Left ventricle myocardium inferior (tissue), 1 donor: ENCODE results near the gene HIGD2A. TPM values are rescaled to one million over a fixed set of nuclear protein-coding genes. Genes with fewer than 3 reads are reported as not detected.
A peak's percentile ranks its signal among the peaks of the same experiment; 100 is the strongest.
"Not testable (repeated sequence)": the region's sequence is repeated elsewhere in the genome, so short reads cannot be mapped to it uniquely, and the experiment has no call there.

ENCODE experiments used
- DNase-seq: peaks from one replicate; pipeline ENCODE4 v3.0.0-alpha.2; 2020
- H3K27ac ChIP-seq: fragments of 200-600 bp; replicated peaks from 2 replicates; pipeline ENCODE4 v1.8.0; 2021
- H3K27me3 ChIP-seq: fragments of 200-600 bp; 2 replicates; pipeline ENCODE4 v1.8.0; 2021; ENCODE audit warnings: low read depth
- H3K36me3 ChIP-seq: fragments of 200-600 bp; 2 replicates; pipeline ENCODE4 v1.8.0; 2021
- H3K4me1 ChIP-seq: fragments of 200-600 bp; 2 replicates; pipeline ENCODE4 v1.8.0; 2021
- H3K4me3 ChIP-seq: fragments of 200-600 bp; 2 replicates; pipeline ENCODE4 v1.8.0; 2021; ENCODE audit warnings: mild to moderate bottlenecking, moderate library complexity
- H3K9me3 ChIP-seq: fragments of 200-600 bp; replicated peaks from 2 replicates; pipeline ENCODE4 v1.8.0; 2021
- intact Hi-C: fragments of 100-400 bp; cut with micrococcal nuclease; formaldehyde crosslinking; loops from one replicate; pipeline ENCODE4 v1.11.0; 2022
- total RNA-seq: library from RNA; stranded (reverse); fragmentation: NEBNext Ultra II Directional; extraction: Animal tissue kit (Norgen Biotek cat#: 25700); gene quantifications from one replicate; pipeline ENCODE4 v1.2.1, GENCODE V29; 2021
- TF ChIP-seq, protein P1 (sequence below): fragments of 200-600 bp; IDR thresholded peaks from 2 replicates; pipeline ENCODE4 v1.8.0; 2021; ENCODE audit warnings: antibody characterized with exemption, mild to moderate bottlenecking, borderline replicate concordance
- donor health status: DM: no; HTN: yes; CAD: no; lungs with severe emphysema.

HIGD2A gene
- total RNA-seq, 1 donor from 2014 or later = 217 TPM

DNA sequence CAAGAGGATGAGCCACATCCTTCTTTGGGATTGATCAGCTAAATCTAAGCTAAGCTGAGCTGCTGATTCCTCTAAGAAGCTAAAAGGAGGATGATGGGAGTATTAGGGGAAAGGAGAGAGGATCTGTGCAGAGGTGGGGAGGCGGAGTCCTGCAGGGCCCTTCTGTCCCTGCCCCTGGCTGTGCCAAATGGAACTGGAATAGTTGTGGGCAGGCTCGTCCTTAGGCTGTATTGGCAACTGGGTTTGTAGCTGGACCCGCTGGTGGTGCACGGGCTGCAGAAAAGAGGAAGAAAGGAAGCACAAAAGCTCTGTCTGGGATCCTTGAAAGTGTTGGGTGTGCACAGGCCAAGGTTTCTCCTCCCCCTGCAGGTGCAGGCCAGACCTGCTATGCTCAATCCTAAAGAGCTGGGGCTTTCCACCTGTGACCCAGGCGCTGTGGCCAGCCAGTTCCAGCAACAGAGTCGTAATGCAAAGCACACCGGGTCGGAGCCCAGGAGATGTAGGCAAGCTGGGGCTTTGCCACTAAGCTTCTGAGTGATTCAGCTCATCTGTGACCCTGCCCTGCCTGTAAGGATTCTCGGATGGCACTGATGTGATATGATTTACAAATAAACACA is 18.0 kb downstream of the HIGD2A start:
- Histone ChIP-seq H3K4me1 (peaks cover 74% of the 10 kb centered on the region), H3K27me3 (no peaks in the 10 kb centered on the region), H3K36me3 (peaks cover 57% of the 10 kb centered on the region), H3K9me3 (no peaks in the 10 kb centered on the region), H3K4me3 (no peak overlapping the region), H3K27ac (peak overlapping the region; percentile 79)
- no peak for DNase-seq
- TF ChIP-seq, protein P1, sequence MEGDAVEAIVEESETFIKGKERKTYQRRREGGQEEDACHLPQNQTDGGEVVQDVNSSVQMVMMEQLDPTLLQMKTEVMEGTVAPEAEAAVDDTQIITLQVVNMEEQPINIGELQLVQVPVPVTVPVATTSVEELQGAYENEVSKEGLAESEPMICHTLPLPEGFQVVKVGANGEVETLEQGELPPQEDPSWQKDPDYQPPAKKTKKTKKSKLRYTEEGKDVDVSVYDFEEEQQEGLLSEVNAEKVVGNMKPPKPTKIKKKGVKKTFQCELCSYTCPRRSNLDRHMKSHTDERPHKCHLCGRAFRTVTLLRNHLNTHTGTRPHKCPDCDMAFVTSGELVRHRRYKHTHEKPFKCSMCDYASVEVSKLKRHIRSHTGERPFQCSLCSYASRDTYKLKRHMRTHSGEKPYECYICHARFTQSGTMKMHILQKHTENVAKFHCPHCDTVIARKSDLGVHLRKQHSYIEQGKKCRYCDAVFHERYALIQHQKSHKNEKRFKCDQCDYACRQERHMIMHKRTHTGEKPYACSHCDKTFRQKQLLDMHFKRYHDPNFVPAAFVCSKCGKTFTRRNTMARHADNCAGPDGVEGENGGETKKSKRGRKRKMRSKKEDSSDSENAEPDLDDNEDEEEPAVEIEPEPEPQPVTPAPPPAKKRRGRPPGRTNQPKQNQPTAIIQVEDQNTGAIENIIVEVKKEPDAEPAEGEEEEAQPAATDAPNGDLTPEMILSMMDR = no peak
- intact Hi-C loops = no loop called here

DNA sequence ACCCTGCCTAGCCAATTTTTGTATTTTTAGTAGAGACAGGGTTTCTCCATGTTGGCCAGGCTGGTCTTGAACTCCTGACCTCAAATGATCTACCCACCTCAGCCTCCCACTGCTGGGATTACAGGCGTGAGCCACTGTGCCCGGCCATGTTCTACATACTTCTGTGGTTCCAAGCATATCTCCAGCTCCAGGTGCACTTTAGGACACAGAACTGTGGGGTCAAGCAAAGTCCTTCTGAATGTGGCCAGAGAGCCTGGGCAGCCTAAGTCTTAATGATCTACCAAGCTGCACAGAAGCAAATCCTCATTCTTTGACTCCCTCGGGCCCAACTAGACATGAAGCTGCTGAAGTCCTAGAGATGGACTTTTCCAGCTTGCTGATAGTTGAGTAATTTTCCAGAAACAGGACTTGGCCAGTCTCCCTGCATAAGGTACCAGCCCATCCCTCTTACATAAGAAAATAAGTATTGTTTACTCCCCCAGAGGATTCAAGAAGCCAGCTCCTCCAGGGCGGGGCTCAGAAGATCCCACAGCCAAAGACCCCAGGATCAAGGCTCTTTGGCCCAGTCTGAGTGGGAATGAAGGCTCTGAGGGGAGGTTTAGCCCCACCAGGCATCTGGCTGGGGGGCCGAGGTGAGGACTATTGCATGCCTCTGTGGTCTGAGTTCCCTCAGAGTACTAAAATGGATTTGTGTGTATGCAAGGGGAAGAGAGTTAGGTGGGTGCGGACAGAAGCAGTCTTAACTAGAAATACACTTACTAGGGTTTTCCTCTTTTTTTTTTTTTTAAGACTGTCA is 19.1 kb downstream of the HIGD2A start:
- peaks cover 57% of the 10 kb centered on the region for H3K36me3 ChIP-seq
- no peaks in the 10 kb centered on the region for H3K27me3 ChIP-seq
- H3K4me3 ChIP-seq = no peak overlapping the region
- no peaks in the 10 kb centered on the region for H3K9me3 ChIP-seq
- DNase-seq = no peak
- intact Hi-C loops = no loop called here
- TF ChIP-seq, protein P1 = no peak
- H3K27ac ChIP-seq = peak overlapping the region; percentile 79
- peaks cover 73% of the 10 kb centered on the region for H3K4me1 ChIP-seq

DNA sequence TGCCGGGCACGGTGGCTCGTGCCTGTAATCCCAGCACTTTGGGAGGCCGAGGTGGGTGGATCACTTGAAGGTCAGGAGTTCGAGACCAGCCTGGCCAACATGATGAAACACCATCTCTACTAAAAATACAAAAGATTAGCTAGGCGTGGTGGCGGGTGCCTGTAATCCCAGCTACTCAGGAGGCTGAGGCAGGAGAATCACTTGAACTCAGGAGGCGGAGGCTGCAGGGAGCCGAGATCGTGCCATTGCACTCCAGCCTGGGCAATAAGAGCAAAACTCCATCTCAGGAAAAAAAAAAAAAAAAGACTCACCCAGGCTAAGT is 19.7 kb downstream of the HIGD2A start:
- Histone ChIP-seq H3K4me1 (peaks cover 73% of the 10 kb centered on the region), H3K36me3 (peaks cover 57% of the 10 kb centered on the region), H3K27ac (peak overlapping the region; percentile 79)
- H3K4me3 ChIP-seq, intact Hi-C loops, H3K9me3 ChIP-seq, DNase-seq, H3K27me3 ChIP-seq: not testable (repeated sequence)

DNA sequence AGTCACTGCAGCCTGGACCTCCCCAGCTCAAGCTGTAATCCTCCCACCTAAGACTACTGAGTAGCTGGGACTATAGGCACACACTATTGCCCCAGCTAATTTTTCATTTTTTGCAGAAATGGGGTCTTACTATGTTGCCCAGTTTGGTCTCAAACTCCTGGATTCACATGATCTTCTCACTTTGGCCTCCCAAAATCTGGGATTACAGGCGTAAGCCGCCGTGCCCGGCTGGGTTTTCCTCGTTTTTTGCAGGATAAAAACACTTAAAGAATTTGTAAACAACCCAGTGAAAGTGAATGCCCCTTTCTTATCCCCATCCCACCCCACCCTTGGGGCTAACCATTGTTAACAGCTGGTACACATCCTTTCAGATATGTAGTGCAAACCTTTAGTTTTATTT is 20.0 kb downstream of the HIGD2A start:
- Histone ChIP-seq H3K27me3 (no peaks in the 10 kb centered on the region), H3K4me3 (no peak overlapping the region), H3K4me1 (peaks cover 73% of the 10 kb centered on the region), H3K27ac (peak overlapping the region; percentile 79), H3K36me3 (peaks cover 55% of the 10 kb centered on the region), H3K9me3 (no peaks in the 10 kb centered on the region)
- intact Hi-C loops = no loop called here
- TF ChIP-seq, protein P1 = no peak
- no peak for DNase-seq

DNA sequence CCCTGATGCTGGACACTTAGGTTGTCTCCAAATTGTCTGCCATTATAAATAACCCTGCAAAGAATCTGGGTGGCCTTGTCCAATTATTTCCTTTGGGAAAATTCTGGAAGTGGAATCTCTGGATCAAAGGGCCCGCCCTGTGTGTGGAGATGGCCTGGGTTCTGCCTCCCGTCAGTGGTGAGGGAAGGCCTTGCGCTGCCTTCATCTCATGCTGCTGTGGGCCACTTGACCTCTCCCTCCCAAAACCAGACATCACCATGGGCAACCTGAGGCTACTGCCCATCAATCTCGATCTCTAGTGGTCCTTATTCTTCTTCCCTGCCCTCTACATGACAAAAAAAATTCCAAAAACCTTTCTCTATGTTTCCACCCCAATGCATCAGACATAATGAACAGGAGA is 21.2 kb downstream of the HIGD2A start:
- H3K4me3 ChIP-seq = no peak overlapping the region
- peaks cover 46% of the 10 kb centered on the region for H3K36me3 ChIP-seq
- no peak for DNase-seq
- H3K4me1 ChIP-seq = peaks cover 79% of the 10 kb centered on the region
- peak overlapping the region; percentile 93 for H3K27ac ChIP-seq
- H3K9me3 ChIP-seq = no peaks in the 10 kb centered on the region
- TF ChIP-seq, protein P1 = no peak
- intact Hi-C loops = no loop called here
- H3K27me3 ChIP-seq = no peaks in the 10 kb centered on the region
